Breast epithelium (tissue), 4 donors: ENCODE results near the gene C22orf31. TPM values are rescaled to one million over a fixed set of nuclear protein-coding genes. Genes with fewer than 3 reads are reported as not detected.

Experiments
- DNase-seq, 2 donors: peaks; one replicate each; pipeline ENCODE4 v3.0.0-alpha.2; 2019; ENCODE audit warnings: low spot score in 2 of 2
- H3K27ac ChIP-seq, 2 donors: fragments of 200-600 bp; sonication (generic) in 1 of 2; one replicate each; pipeline ENCODE4 v1.5.1; 2016 to 2019; ENCODE audit warnings: mild to moderate bottlenecking in 1 of 2
- H3K27me3 ChIP-seq, 2 donors: fragments of 200-600 bp; sonication (generic) in 1 of 2; one replicate each; pipeline versions ENCODE4 v1.5.1 to v1.6.0; 2017 to 2019; ENCODE audit warnings: control low read depth in 1 of 2, mild to moderate bottlenecking in 1 of 2
- H3K36me3 ChIP-seq: fragments of 200-600 bp; one replicate; pipeline ENCODE4 v1.5.1; 2019
- H3K4me1 ChIP-seq, 2 donors: fragments of 200-600 bp; sonication (generic); one replicate each; pipeline ENCODE4 v1.5.1; 2016 to 2019; ENCODE audit warnings: control low read depth in 1 of 2
- H3K4me3 ChIP-seq, 3 donors: fragments of 200-600 bp; sonication (generic); 1 replicate in 2 of 3; 2 replicates in 1 of 3; pipeline ENCODE4 v1.5.1; 2016 to 2019; ENCODE audit warnings: mild to moderate bottlenecking in 3 of 3, moderate library complexity in 2 of 3
- H3K9me3 ChIP-seq, 2 donors: fragments of 200-600 bp; sonication (generic) in 1 of 2; one replicate each; pipeline ENCODE4 v1.5.1; 2016 to 2019; ENCODE audit warnings: control low read depth in 1 of 2
- CTCF ChIP-seq, 3 donors: fragments of 450-650 bp; IDR thresholded peaks; one replicate each; pipeline ENCODE4 v1.5.1; 2016 to 2017; ENCODE audit warnings: antibody characterized with exemption in 3 of 3, mild to moderate bottlenecking in 3 of 3, moderate library complexity in 3 of 3
- POLR2A ChIP-seq: fragments of 450-650 bp; IDR thresholded peaks from one replicate; pipeline ENCODE4 v1.6.1; 2016; ENCODE audit warnings: antibody characterized with exemption, mild to moderate bottlenecking, moderate library complexity
- POLR2AphosphoS5 ChIP-seq, 3 donors: sonication (generic); formaldehyde crosslinking; IDR thresholded peaks; one replicate each; pipeline ENCODE4 v1.6.1; 2017; ENCODE audit warnings: antibody characterized with exemption in 3 of 3
- intact Hi-C: fragments of 100-400 bp; cut with DNase I; formaldehyde crosslinking; loops from one replicate; pipeline ENCODE4 v1.15.1; 2023; ENCODE audit warnings: low total_unique reads
- total RNA-seq, 3 donors: library from RNA; depleted of rRNA; stranded (reverse); fragments of >200 nt; gene quantifications; one replicate each; pipeline ENCODE4 v1.1.0, GENCODE V29; 2016

C22orf31 gene
- total RNA-seq, 3 donors from 2014 or later: 0.73 TPM; not detected in 2

GRCh38 chr22:29095459-29095858 lies 33.8 kb upstream of the C22orf31 start:
- Histone ChIP-seq H3K27me3 (no peaks in the 10 kb centered on the region), H3K36me3 (no peaks in the 10 kb centered on the region), H3K9me3 (no peaks in the 10 kb centered on the region), H3K4me3 (no peak overlapping the region), H3K4me1 (no peaks in the 10 kb centered on the region), H3K27ac (no peak overlapping the region)
- intact Hi-C loops: no loop called here
- TF ChIP-seq CTCF (IDR thresholded peaks at IDR 0.05): no peak
- no peak for TF ChIP-seq POLR2AphosphoS5 (IDR thresholded peaks at IDR 0.05)
- no peak for TF ChIP-seq POLR2A
- no peak for DNase-seq

DNA sequence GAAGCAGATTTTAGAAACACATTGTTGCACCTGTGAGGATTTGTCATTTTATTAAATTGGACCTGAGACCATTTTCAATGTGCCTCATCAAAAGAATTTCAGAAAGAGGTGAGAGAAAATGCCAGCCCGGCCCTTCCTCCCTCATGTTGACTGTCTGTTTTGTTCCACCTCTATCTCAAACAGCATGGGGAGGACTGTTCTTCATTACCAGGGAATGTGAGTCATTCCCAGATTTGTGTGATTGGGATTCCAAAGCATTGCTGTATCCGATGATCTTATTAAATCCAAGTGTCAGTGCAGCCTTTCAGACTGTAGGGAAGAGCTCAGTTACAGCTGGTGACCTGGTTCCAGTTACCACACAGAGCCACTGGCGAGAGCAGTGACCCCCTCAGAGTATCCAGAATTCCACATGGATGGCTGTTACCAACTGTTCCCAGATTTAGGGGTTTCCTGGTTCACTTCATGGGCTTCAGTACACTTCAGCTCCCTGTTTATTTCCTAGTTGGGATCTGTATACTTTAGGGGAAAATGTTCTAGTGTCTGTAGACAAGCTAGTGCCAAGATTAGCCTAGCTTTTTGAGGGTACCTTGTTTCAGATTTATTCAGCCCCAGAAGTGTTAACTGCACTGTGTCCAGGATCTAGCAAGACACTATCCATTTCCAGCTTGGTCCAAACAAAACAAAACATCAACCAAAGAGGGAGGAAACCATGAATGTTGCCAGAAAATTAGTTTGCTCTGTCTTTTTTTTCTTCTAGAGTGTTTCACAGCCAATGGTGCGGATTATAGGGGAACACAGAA lies 32.1 kb upstream of the C22orf31 start:
- Histone ChIP-seq H3K4me3 (no peak overlapping the region), H3K4me1 (no peaks in the 10 kb centered on the region), H3K27me3 (no peaks in the 10 kb centered on the region), H3K36me3 (no peaks in the 10 kb centered on the region), H3K27ac (peak overlapping the region; percentile 72 to 76), H3K9me3 (no peaks in the 10 kb centered on the region)
- intact Hi-C loops: no loop called here
- no peak for DNase-seq
- TF ChIP-seq POLR2AphosphoS5 (IDR thresholded peaks at IDR 0.05) (peak in 1 of 3 donors; percentile 13), CTCF (IDR thresholded peaks at IDR 0.05) (no peak)

GRCh38 chr22:29093030-29093429 lies 31.4 kb upstream of the C22orf31 start:
- DNase-seq: no peak
- intact Hi-C loops: no loop called here
- Histone ChIP-seq H3K4me3 (no peak overlapping the region), H3K27ac (peak overlapping the region in 1 of 2 donors; percentile 76), H3K36me3 (no peaks in the 10 kb centered on the region), H3K27me3 (no peaks in the 10 kb centered on the region), H3K9me3 (no peaks in the 10 kb centered on the region), H3K4me1 (no peaks in the 10 kb centered on the region)
- TF ChIP-seq POLR2AphosphoS5 (IDR thresholded peaks at IDR 0.05) (no peak), CTCF (IDR thresholded peaks at IDR 0.05) (no peak), POLR2A (no peak)

DNA sequence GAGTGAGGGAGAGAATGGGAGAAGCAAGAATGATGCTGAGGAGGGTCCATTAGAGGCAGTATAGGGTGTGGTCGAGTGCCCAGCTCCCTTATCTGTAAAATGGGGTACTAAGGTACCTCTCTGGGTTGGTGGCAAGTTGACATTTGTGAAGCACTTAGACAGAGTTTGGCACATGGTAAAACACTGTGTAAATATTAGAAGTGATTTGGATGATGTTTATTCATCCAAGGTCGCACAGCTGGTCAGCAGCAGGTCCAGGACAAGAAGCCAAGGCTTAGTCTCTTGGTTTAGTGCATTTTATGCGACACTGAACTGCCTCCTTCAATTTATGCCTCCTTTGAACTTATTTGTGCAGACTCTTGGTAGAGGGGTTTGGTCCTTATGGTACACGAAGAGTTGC lies 30.6 kb upstream of the C22orf31 start:
- Histone ChIP-seq H3K4me1 (no peaks in the 10 kb centered on the region), H3K4me3 (no peak overlapping the region), H3K27ac (peak overlapping the region; percentile 25 to 53), H3K27me3 (no peaks in the 10 kb centered on the region), H3K36me3 (no peaks in the 10 kb centered on the region), H3K9me3 (no peaks in the 10 kb centered on the region)
- TF ChIP-seq POLR2A: no peak
- TF ChIP-seq CTCF (IDR thresholded peaks at IDR 0.05): no peak
- no peak for TF ChIP-seq POLR2AphosphoS5 (IDR thresholded peaks at IDR 0.05)
- no peak for DNase-seq
- intact Hi-C loops: no loop called here

DNA sequence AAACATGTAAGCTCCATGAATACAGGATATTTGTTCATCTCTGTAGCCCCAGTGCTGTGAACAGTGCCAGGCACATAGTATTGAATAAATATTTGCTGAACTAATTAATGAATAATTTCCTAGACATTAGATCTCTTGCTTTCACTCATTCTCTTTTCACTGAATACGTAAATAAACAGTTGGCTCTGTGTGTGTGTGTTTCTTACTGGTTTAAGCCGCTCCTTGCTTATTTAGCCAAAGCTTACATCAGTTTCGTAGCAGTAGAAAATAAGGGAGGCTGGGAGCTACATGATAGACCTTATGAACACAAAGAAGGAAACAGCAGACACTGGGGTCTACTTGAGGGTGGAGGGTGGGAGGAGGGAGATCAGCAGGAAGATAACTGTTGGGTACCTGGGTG lies 28.4 kb upstream of the C22orf31 start:
- intact Hi-C loops: no loop called here

More for the DNA sequence above, 28.4 kb upstream of the C22orf31 start:
- H3K27me3 ChIP-seq: no peaks in the 10 kb centered on the region
- no peak for DNase-seq
- H3K9me3 ChIP-seq: no peaks in the 10 kb centered on the region
- H3K36me3 ChIP-seq: no peaks in the 10 kb centered on the region
- no peak for TF ChIP-seq POLR2AphosphoS5 (IDR thresholded peaks at IDR 0.05)
- no peak for TF ChIP-seq CTCF (IDR thresholded peaks at IDR 0.05)
- TF ChIP-seq POLR2A: no peak
- H3K4me1 ChIP-seq: no peaks in the 10 kb centered on the region
- H3K4me3 ChIP-seq: no peak overlapping the region
- H3K27ac ChIP-seq: no peak overlapping the region
